Right ventricle myocardium superior (tissue), 1 donor: Measurements from ENCODE around the gene RRAD. TPM values are rescaled to one million over a fixed set of nuclear protein-coding genes. Genes with fewer than 3 reads are reported as not detected.
"Not testable (repeated sequence)": the region's sequence is repeated elsewhere in the genome, so short reads cannot be mapped to it uniquely, and the experiment has no call there.

Experiments used
- ATAC-seq: fragments of 200-7000 bp; cut with Tn5 transposase; one replicate; pipeline ENCODE4 v1.9.1; 2020; ENCODE audit warnings: mild to moderate bottlenecking; ENCODE audit not compliant: poor library complexity
- DNase-seq: peaks from one replicate; pipeline ENCODE4 v3.0.0-alpha.2; 2020
- intact Hi-C: fragments of 100-400 bp; cut with DNase I; formaldehyde crosslinking; loops from one replicate; pipeline ENCODE4 v1.11.2; 2022
- total RNA-seq: library from RNA; stranded (reverse); fragmentation: NEBNext Ultra II Directional; extraction: Animal tissue kit (Norgen Biotek cat#: 25700); gene quantifications from one replicate; pipeline ENCODE4 v1.2.1, GENCODE V29; 2021
- donor health status: DM: no; HTN: yes; CAD: no; lungs with severe emphysema.

The RRAD gene
- total RNA-seq, 1 donor from 2014 or later = 95.4 TPM

DNA sequence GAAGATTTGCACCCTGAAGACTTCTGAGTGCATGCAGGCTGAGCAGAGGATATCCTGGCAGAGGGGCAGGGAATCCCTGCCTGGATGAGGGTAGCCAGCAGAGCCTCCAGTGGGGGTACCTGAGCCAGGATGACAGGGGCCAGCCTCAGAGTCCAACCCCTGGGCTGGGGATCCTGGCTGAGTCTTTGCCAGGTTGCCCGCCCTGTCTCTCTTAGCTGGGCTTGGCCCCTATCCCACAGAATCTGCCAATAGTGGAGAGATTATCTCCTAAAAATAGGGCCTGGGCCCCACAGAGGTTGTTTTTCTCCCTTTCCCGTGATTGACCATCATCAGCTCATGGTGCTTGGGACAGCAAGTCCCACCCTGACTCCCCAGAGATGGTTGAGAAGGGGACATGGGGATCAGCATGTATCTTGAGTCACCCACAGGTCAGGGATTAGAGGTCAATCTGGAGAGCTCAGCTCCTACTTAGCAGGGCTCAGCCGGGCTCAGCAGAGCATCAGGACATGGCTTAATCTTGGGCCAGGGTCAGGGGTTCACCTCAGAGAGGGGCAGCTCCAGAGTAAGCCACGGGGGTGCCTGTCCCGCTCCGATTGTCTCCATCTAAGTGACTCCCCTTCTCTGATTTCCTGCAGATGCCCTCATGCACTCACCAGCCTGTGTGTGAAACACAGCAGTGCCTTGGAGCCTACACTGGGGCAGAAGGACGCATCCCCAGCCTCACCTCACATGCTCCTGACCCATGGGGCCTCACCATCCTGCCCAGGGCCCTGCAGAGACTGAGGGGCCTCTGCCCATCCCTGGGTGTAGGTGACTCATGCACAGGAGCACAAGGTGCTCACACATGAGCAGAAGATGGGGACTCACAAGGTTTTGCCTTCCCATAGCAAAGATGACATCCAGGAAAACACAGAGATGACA, 18.2 kb downstream of the RRAD start:
- ATAC-seq (peak; percentile 16), DNase-seq (peak; percentile 52)
- intact Hi-C loops = loop anchor here (2.0 kb wide), 1 partner anchor 16 kb away; no protein-coding TSS in a partner anchor

DNA sequence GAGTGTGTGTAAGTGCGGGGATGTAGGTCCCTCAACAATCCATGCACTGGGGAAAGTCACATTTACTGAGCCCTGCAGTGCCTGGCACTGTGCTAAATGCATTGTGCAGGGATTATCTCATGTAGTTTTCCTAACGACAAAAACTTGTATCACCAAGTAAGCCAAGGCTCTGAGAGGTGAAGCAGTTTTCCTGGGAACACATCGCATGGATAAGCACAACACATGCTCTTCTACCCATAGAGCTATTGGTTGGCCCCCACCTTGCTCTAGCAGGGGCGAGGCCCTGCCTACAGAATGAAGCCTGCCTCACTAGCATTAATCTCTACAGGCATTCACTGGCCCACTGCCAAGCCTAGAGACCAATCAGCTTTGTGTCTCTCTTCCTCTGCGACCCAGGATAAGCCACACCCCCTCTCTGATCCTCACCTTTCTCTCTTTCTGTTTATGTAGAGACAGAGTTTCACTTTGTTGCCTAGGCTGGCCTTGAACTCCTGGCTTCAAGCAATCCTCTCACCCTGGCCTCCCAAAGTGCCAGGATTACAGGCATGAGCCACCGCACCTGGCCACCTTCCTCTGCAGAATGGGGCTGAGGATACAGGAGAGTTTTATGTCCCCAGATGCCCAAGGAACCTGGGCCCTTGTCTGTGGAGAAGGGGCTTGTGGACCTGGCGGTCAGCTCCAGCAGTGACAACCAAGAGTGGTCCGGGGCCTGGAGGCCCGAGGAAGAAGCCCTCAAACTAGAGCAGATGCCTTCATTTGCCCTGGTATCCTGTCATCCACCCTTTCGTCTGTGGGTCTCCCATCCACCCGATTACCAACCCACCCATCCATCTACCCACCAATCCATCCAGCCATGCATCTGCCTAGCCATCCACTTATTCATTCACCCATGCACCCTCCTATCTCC, 19.4 kb downstream of the RRAD start:
- DNase-seq = peak; percentile 79
- intact Hi-C loops = loop anchor here (2.0 kb wide), 1 partner anchor 17 kb away; no protein-coding TSS in a partner anchor
- ATAC-seq = peak; percentile 41

DNA sequence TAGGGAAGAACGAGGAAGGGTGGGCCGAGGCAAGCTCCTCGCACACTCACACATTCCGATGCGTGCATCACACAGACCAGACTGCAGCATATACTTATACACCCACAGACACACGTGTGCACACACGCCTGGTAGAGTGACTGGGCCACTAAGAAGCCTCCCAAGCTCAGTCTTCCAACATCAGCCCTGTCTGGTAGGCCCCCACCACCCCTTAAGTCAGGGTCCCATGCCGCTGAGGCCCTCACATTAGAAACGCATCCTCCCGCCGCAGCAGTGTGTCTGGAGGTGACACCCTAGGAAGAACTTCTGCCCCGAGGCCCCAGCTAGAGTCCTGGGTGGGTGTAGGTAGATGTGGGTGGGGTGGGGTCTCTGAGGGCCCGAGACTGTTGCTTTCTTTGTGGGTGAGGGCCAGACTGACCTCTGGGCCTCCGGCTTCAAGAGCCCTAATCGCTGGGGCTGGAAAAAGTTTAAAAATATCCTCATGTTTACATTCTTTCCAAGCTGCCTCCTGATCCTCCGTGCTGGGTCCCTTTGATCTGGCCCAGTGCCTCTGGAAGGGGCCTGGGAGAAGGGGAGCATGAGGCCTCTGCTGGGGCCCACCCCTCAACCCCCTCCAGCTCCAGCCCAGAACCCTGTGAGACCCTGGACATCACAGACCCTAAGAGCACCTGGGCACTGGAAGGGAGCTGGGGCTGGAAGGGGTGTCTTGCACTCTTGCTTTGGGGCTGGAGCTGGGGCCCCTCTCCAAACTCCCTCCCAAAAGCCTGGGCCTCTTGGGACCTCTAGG, 20.3 kb downstream of the RRAD start:
- intact Hi-C loops = loop anchor here (5.0 kb wide), 1 partner anchor 32 kb away; the partner anchor contains the start of gene CES2
- peak; percentile 43 for DNase-seq
- ATAC-seq = peak; percentile 29

DNA sequence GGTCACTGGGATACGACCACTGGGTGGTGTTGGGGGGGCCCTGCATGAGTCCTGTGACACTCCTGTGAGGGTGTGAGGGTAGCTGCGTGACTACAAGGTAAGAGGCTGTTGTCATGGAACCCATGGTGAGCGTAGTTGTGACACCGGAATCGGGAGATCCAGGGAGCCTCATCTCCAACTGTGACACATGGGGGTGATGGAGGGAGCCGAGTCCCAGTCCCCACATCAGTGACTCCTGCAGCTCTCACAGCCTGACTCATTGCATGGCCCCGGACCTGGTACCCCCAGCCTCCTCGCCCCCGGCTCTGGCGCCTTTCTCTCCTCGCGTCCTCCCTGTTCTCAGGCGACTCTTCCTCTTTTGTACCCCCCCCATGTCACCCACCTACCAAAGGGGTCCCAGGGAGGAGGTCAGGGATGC, 20.9 kb downstream of the RRAD start:
- ATAC-seq = no peak
- DNase-seq = no peak
- intact Hi-C loops = loop anchor here (5.0 kb wide), 1 partner anchor 33 kb away; the partner anchor contains the start of gene CES2

DNA sequence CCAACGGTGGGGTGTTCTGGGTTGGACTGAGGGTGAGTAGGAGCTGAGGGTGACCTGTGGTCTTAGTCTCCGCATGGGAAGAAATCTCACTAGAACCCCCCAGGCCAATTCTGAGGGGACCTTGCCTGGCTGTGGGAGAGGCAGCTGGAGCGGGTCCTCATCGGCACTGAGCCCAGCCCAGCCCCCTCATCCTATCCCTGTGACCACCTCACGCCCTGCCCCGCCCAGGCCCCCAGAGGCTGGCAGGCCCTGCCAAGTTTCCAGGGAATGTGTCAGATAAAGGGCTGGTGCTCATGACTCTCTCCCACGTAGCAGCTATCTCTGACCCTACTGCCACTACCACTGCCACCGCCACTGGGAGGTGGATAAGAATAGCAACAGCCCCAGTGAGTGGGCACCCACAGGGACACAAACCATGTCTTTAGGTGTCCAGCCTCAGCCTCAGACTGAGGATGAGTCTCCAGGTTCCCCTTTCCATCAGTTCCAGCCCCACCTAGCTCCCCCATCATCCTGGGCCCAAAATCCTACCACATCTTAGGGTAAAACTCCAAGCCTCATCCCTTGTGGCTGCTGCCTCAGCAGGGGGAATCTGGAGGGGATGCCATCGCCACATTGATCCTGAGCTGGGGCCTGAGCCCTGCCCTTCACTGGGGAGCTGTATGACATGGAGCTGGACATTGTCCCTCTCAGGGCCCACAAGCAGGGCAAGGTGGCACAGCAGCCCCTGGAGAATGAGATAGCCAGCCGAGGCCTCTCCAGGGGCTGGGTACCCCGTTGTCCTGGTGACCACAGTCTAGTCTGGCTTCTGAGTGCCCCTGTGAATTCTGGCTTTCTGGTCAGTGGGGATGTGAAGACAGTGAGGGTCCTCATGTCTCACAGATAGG, 21.5 kb downstream of the RRAD start:
- ATAC-seq (peak; percentile 59), DNase-seq (peak; percentile 82)
- intact Hi-C loops = loop anchor here (5.0 kb wide), 1 partner anchor 34 kb away; the partner anchor contains the start of gene CES2

DNA sequence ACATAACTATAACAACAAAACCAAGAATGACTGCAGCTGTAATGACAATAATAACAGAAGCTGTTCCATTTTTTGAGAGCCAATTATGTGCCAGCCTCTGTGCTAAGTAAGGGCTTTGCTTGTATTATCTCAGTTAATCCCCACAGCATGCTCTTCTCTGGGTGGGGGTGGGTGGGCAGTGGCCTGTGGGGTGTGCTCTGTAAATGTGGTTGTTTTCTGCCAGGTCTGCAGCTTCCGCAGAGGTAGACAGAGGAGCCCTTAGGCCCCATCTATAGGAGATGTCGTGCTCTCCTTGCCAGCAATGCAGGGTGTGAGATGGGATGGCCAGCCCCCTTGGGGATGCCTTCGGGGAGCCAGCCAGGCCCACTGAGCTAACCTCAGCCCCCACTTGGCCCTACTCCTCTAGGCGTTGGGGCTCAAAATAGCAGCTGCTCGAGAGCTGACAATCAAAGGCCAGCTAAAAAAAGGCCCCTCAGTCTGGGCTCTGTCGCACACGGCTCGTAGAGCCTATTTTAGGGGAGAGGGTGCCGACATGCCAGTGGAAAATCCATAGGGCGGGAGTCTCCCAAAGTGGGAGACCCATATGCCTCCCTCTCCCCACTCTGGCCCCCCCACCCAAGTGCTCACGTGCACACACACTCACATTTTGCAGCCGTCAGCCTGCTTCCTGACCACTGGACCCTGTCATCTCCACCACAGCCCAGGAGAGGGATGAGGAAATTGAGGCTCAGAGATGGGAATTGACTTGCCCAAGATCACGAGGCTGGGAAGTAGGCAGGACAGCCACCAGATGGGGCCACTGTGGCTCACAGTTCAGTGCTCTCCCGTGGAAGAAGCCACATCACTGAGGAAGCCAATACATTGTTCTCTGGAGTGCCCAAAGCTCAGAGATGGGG, 22.4 kb downstream of the RRAD start:
- intact Hi-C loops = loop anchor here (5.0 kb wide), 1 partner anchor 34 kb away; the partner anchor contains the start of gene CES2
- peak; percentile 47 for ATAC-seq

DNA sequence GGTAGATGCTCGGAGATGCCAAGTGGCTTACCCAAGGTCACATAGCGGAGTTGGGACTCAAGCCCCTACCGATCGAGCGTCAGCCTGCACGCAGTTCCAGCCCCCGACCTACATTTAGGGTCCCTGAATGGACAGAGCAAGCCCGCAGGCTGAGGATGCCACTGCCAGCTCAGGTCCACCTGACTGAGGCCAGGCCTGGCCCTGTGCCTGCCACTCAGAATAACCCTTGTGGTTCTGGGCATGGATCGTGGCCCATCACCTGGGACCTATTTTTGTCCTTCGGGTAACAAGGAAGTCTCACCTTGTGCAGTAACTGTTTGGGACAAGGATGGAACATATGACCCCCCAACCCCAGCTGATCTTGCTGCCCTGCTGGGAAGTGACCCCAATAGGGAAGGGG, 23.7 kb downstream of the RRAD start:
- intact Hi-C loops = loop anchor here (5.0 kb wide), 1 partner anchor 36 kb away; the partner anchor contains the start of gene CES2
- ATAC-seq = peak; percentile 2
- DNase-seq = peak; percentile 77

More for the DNA sequence above, 22.4 kb downstream of the RRAD start:
- peak; percentile 76 for DNase-seq

DNA sequence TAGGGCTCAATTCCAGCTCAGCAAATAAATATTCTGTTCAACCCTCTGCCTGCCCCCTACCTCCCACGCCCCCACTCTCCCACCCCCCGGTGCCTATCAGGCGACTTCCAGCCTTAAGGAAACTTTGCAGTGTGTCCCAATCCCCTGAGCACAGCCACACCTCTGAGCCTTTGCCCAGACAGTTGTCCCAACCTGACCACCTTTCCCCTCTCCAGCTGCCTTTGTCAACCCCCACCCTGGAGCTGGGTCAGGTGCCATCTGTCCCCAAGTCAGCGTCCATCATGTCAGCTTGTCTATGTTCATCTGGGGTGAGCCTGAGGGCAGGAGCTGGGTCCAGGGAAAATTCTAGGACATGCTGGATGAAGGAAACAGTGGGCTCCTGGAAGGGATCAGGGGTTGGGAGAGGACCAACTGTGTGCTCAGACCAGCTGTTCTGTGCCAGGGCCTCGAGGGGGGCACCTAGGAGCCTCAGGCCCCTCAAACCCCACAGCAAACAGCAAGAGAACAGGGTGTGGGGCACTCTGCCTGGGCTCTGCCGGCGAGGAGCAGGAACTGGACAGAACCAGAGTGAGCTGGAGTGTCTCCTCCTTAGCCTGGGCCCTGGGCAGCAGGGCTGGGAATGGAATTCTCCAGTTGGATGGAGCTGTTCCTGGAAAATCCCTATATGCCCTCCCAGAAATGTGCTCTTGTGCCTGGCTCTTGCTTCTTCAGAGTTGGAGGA, 24.5 kb downstream of the RRAD start:
- ATAC-seq (no peak), DNase-seq (no peak)
- intact Hi-C loops = loop anchor here (5.0 kb wide), 1 partner anchor 36 kb away; the partner anchor contains the start of gene CES2

DNA sequence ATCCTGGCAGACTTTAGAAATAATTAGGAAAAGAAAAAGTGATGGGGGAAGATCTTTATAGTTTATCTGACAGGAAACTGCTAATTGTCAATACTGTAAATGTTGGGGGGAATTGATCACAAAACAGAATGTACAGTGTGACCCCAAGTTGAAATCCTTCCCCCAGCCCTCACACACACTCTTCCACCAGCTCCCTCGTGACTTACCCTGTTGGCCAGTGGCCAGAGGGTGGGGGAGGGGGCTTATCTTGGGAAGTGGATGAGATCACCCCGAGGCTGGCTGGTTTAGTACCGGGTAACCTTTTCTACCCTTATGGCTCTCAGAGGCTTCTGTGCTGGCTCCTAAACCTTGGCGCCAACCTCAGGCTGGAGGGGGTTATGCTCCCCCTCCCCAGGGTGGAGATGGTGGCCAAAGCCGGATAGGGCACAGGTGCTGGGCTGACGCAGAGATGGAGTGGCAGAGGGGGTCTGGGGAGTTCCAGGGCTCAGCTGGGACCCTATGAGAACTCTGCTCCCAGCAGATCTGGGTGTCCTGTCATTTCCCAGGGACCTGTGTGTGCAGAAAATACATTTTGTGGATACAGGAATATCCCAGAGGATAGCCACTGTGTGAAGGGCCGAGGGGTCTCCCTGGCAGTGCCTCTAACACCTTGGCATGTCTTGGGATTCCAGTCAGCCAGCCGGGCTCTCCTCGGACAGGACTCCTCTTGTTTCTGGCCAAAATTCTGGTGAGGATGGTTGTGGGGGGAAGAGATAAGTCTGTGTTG, 25.2 kb downstream of the RRAD start:
- peak; percentile 83 for DNase-seq
- ATAC-seq = peak; percentile 0
- intact Hi-C loops = loop anchor here (5.0 kb wide), 1 partner anchor 37 kb away; the partner anchor contains the start of gene CES2

DNA sequence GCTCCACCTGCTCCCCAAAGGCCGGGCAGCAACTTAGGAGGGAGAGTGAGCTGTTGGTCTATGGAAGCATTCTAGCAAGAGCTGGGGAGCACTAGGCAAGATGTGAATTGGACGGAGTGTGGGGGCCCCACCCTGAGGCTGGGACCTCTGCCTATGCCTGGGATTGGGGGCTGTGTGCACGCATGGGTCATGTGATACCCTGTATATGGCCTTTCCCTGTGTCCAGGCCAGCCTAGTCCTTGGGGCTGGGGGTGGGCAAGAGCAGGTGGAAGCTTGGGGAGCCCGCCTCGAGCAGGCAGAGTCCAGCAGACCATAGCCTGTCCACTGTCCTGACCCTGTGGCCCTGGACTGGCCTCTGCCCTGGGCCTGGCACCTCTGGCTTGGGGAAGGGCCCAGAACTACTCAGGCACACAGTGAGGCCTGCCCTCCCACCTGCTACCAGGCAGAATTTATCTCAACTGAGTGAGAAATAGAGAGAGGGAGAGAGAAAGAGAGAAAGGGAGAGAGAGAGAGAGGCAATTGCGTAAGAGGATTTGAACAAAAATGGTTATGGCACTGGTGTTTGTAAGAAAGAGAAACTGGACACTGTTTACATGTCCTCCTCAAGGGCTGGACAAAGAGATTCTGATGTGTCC, 25.9 kb downstream of the RRAD start:
- intact Hi-C loops = no loop called here
- DNase-seq (no peak), ATAC-seq (no peak)

DNA sequence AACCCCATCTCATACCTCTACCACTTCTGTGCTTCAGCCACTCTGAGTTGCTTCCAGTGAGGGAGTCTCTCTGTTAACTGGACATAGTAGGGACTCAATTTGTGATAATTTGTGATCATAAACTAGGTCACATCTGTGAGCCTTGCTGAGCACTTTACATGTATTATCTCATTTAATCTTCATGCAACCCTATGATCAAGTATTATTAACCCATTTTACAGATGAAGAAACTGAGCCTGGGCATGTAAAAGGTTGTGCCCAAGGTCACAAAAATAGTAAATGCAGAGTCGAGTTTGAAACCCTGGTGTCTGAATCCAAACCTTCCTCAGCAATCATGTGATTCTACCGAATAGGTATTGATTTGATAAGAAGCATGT, 26.4 kb downstream of the RRAD start:
- no peak for DNase-seq
- intact Hi-C loops = no loop called here
- ATAC-seq = no peak

DNA sequence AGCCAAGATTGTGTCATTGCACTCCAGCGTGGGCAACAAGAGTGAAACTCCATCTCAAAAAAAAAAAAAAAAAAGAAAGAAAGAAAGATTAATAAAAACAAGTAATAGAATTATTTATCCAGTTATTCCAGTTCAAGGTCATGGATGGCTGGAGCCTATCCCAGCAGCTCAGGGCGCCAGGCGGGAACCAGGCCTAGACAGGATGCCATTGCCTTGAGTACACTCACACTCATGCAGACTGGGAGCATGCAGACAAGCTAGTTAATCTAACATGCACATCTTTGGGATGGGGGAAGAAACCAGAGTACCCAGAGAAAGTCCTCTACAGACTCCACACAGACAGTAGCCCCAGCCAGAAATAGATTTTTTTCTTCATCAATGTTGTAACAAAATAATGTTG, 27.1 kb downstream of the RRAD start:
- no peak for DNase-seq
- intact Hi-C loops = no loop called here
- no peak for ATAC-seq

DNA sequence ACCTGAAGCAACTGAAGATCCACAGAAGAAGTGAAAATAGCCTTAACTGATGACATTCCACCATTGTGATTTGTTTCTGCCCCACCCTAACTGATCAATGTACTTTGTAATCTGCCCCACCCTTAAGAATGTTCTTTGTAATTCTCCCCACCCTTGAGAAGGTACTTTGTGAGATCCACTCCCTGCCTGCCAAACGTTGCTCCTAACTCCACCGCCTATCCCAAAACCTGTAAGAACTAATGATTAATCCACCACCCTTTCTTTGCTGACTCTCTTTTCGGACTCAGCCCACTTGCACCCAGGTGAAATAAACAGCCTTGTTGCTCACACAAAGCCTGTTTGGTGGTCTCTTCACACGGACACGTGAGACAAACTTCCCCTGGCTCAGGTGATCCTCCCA, 28.7 kb downstream of the RRAD start:
- DNase-seq, intact Hi-C loops, ATAC-seq: not testable (repeated sequence)

DNA sequence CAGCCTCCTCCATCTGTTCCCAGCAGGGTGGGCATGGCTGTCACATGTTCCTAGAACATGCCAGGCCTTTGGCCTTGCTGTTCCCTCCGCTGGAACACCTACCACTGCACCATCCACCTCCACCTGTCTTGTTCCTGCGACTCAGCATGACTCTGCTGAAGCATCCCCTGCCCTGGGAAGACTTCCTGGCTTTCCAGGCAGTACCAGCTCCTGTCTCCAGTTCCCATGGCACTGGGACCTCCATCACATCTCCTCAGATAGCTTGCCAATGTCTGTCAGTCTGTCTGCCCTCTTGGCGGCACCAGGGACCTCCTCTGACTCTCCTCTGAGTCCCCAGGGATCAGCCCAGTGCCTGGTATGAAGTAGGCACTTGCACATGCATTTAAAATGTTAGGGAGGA, 29.3 kb downstream of the RRAD start:
- ATAC-seq (no peak), DNase-seq (no peak)
- intact Hi-C loops = no loop called here

DNA sequence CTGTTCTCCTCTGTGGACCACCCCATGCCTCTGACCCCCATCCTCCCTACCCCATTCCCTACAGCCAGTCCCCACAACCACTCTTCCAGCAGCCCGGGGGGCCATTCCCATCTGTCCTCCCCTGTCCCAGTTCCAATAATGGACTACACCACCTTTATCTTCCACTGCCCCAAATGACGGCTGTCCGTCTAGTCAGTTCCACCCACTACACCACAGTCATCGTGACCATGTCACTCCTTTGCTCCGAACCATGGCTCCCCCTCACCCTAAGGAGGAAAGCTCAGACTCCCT, 29.7 kb downstream of the RRAD start:
- DNase-seq = no peak
- no peak for ATAC-seq
- intact Hi-C loops = no loop called here
